ENCODE data around the gene SURF1. TPM values are rescaled to one million over a fixed set of nuclear protein-coding genes. Genes with fewer than 3 reads are reported as not detected.

The SURF1 gene
- total RNA-seq, 1 donor from 2014 or later, result 27.3 TPM

DNA sequence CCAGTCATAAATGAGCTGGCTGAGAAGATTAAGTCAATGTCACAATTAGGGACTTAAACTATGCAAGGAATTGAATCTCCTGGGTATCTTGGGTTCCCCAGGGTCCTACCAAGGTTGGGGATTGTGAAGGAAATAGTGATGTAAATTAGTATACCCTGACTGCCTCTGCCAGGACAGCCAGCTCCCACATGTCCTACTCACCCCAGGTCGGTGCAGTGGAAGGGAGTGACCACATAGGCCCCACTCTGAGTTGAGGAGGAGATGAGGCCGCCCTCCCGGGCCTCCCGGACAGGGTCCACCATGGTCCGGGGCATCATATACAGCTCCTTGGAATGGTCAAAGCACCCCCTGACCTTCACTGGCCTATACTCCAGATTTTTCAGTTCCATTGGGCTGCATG lies 2.7 kb downstream of the SURF1 start:
- H3K4me3 ChIP-seq (ENCODE audit: low read depth, low read length), result no peak overlapping the region
- no peak for DNase-seq (ENCODE audit: low read depth)
- TF ChIP-seq CTCF (conservative IDR thresholded peaks at IDR 0.05; ENCODE audit: low read depth, low read length), result no peak

DNA sequence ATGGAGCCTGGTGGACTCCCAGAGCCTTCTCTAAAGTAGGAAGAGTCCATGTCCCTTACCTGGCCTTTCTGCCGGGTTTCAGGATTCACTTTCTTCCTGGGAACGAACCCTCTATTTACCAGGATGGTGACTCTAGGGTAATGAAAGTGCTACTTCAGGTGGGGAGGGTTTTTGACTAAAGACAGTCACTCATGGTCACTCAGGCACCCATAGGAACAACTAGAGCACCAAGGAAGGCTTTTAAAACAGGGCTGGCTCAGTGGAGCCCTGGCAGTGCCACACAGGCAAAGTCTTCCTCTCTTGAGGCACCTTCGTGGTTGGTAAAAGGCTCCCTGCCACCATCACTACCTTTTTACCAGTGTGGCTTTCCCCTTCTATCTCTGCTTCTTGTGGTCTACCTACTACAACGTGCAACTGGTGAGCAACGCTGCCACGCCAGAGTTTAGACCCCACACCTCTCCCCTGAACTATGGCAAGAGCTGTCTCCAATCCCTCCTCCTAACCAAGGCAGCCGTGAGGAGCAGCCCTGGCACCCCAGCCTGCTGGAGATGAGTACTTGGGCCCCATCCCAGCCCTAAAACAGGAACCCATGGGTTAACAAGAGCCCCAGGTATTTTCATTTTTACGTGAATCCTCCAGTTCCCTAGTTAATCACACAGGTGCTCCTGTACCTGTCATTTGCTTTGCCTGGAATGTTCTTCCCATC lies 3.5 kb downstream of the SURF1 start:
- no peak for DNase-seq (ENCODE audit: low read depth)
- no peak for TF ChIP-seq CTCF (conservative IDR thresholded peaks at IDR 0.05; ENCODE audit: low read depth, low read length)

GRCh38 chr9:133351908-133352634 lies 4.2 kb downstream of the SURF1 start:
- peak; percentile 77 for TF ChIP-seq CTCF (conservative IDR thresholded peaks at IDR 0.05; ENCODE audit: low read depth, low read length)
- H3K4me3 ChIP-seq (ENCODE audit: low read depth, low read length), result no peak overlapping the region
- no peak for DNase-seq (ENCODE audit: low read depth)

More for the DNA sequence above, 3.5 kb downstream of the SURF1 start:
- no peak overlapping the region for H3K4me3 ChIP-seq (ENCODE audit: low read depth, low read length)

DNA sequence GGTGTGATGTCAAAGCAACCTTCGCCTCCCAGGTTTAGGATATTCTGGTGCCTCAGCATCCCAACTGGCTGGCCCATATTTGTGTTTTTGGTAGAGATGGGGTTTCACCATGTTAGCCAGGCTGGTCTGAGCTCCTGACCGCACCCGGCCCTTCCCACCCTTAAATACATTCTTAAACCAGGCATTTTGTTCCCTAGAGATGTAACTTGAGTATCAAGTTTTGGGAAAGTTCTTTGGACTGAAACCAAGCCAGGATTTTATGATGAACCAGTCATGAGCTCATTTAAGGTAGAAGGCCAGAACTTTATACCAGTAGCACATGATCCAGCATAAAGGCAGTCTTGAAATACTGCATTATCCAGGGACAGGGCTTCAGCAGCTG lies 4.8 kb downstream of the SURF1 start:
- TF ChIP-seq CTCF (conservative IDR thresholded peaks at IDR 0.05; ENCODE audit: low read depth, low read length), result no peak
- no peak overlapping the region for H3K4me3 ChIP-seq (ENCODE audit: low read depth, low read length)
- DNase-seq (ENCODE audit: low read depth), result no peak

- H3K4me3 ChIP-seq (ENCODE audit: low read depth, low read length), result peak overlapping the region; percentile 90
- no peak for DNase-seq (ENCODE audit: low read depth)
- TF ChIP-seq CTCF (conservative IDR thresholded peaks at IDR 0.05; ENCODE audit: low read depth, low read length), result no peak
Measured at GRCh38 chr9:133349965-133350616, 6.2 kb downstream of the SURF1 start.

GRCh38 chr9:133348718-133349573 lies 7.3 kb downstream of the SURF1 start:
- H3K4me3 ChIP-seq (ENCODE audit: low read depth, low read length), result peak overlapping the region; percentile 90
- TF ChIP-seq CTCF (conservative IDR thresholded peaks at IDR 0.05; ENCODE audit: low read depth, low read length), result no peak
- DNase-seq (ENCODE audit: low read depth), result no peak

Data from epithelial cell of proximal tubule (primary cell).